Neural cell (in vitro differentiated cells): ENCODE data around the gene SCN1A. TPM values are rescaled to one million over a fixed set of nuclear protein-coding genes. Genes with fewer than 3 reads are reported as not detected.

Experiments used
- H2AFZ ChIP-seq: fragments of 200-600, 300-800 bp; sonication (generic), shearing (Covaris generic); 2 replicates; pipeline ENCODE4 v1.6.0; 2014; ENCODE audit warnings: low read depth, mild to moderate bottlenecking, antibody characterized with exemption, low read length, moderate library complexity
- H3F3A ChIP-seq: fragments of 200-600 bp; shearing (Covaris generic); 2 replicates; pipeline ENCODE4 v1.6.1; 2016; ENCODE audit warnings: mild to moderate bottlenecking, moderate library complexity, mixed read lengths, antibody characterized with exemption, low read length; ENCODE audit not compliant: insufficient read depth, poor library complexity, severe bottlenecking
- H3K27ac ChIP-seq: fragments of 200-600, 300-800 bp; sonication (generic), shearing (Covaris generic); 2 replicates; pipeline ENCODE4 v1.5.1; 2014; ENCODE audit warnings: mild to moderate bottlenecking, low read length, moderate library complexity
- H3K27me3 ChIP-seq: fragments of 300-800, 200-600 bp; sonication (generic), shearing (Covaris generic); 2 replicates; pipeline ENCODE4 v1.6.0; 2014; ENCODE audit warnings: mild to moderate bottlenecking, low read depth, low read length, moderate library complexity; ENCODE audit not compliant: insufficient read depth
- H3K36me3 ChIP-seq: fragments of 300-800, 200-600 bp; sonication (generic), shearing (Covaris generic); 2 replicates; pipeline ENCODE4 v1.5.1; 2014; ENCODE audit warnings: mild to moderate bottlenecking, antibody characterized with exemption, low read length, moderate library complexity; ENCODE audit not compliant: insufficient read depth
- H3K4me2 ChIP-seq: fragments of 300-800, 200-600 bp; sonication (generic), shearing (Covaris generic); 2 replicates; pipeline ENCODE4 v1.6.0; 2014; ENCODE audit warnings: mild to moderate bottlenecking, low read length
- H3K4me3 ChIP-seq: fragments of 300-800, 200-600 bp; sonication (generic), shearing (Covaris generic); 2 replicates; pipeline ENCODE4 v1.5.1; 2014; ENCODE audit warnings: mild to moderate bottlenecking, low read length, moderate library complexity
- H3K79me2 ChIP-seq: fragments of 200-600 bp; shearing (Covaris generic); replicated peaks from 2 replicates; pipeline ENCODE4 v1.6.0; 2014; ENCODE audit warnings: mild to moderate bottlenecking, low read length, moderate library complexity; ENCODE audit not compliant: insufficient read depth
- H3K9ac ChIP-seq: fragments of 300-800, 200-600 bp; sonication (generic), shearing (Covaris generic); 2 replicates; pipeline ENCODE4 v1.6.1; 2016; ENCODE audit warnings: mild to moderate bottlenecking, low read length, mixed read lengths
- H3K9me2 ChIP-seq: fragments of 200-600 bp; shearing (Covaris generic); 2 replicates; pipeline ENCODE4 v1.6.1; 2016; ENCODE audit warnings: mild to moderate bottlenecking, low read length, mixed read lengths; ENCODE audit not compliant: insufficient read depth
- H3K9me3 ChIP-seq: fragments of 200-600, 300-800 bp; sonication (generic), shearing (Covaris generic); 2 replicates; pipeline ENCODE4 v1.6.1; 2016; ENCODE audit warnings: mild to moderate bottlenecking, mixed run types, low read length, moderate library complexity, mixed read lengths
- H4K20me1 ChIP-seq: fragments of 200-600 bp; shearing (Covaris generic); 2 replicates; pipeline ENCODE4 v1.6.1; 2016; ENCODE audit warnings: mild to moderate bottlenecking, mixed run types; ENCODE audit not compliant: insufficient read depth
- CTCF ChIP-seq: fragments of 450-650 bp; IDR thresholded peaks from 2 replicates; pipeline ENCODE4 v1.5.1; 2014; ENCODE audit warnings: antibody characterized with exemption, mild to moderate bottlenecking, moderate library complexity; ENCODE audit not compliant: poor library complexity, severe bottlenecking
- EP300 ChIP-seq: fragments of 450-650 bp; conservative IDR thresholded peaks from 2 replicates; pipeline ENCODE4 v1.6.1; 2014; ENCODE audit warnings: antibody characterized with exemption, mild to moderate bottlenecking, moderate library complexity; ENCODE audit not compliant: poor library complexity, severe bottlenecking
- EZH2 ChIP-seq: fragments of 200-600, 300-800 bp; shearing (Covaris generic), sonication (generic); IDR thresholded peaks from 2 replicates; pipeline ENCODE4 v1.6.1; 2014; ENCODE audit warnings: antibody characterized with exemption, low read length, borderline replicate concordance, mild to moderate bottlenecking; ENCODE audit not compliant: insufficient read depth, poor library complexity, severe bottlenecking
- MXI1 ChIP-seq: fragments of 450-650 bp; conservative IDR thresholded peaks from 2 replicates; pipeline ENCODE4 v1.6.1; 2014; ENCODE audit warnings: antibody characterized with exemption, mild to moderate bottlenecking; ENCODE audit not compliant: poor library complexity, severe bottlenecking
- POLR2AphosphoS5 ChIP-seq: IDR thresholded peaks from 2 replicates; pipeline ENCODE4 v1.6.1; 2012
- RAD21 ChIP-seq: fragments of 450-650 bp; conservative IDR thresholded peaks from 2 replicates; pipeline ENCODE4 v1.6.1; 2014; ENCODE audit warnings: antibody characterized with exemption, mild to moderate bottlenecking, moderate library complexity
- REST ChIP-seq: IDR thresholded peaks from 2 replicates; pipeline ENCODE4 v1.6.1; 2012; ENCODE audit warnings: borderline replicate concordance
- SMC3 ChIP-seq: fragments of 450-650 bp; conservative IDR thresholded peaks from 2 replicates; pipeline ENCODE4 v1.6.1; 2014; ENCODE audit warnings: antibody characterized with exemption, mild to moderate bottlenecking, moderate library complexity; ENCODE audit not compliant: poor library complexity
- TAF1 ChIP-seq: IDR thresholded peaks from 2 replicates; pipeline ENCODE4 v1.6.1; 2012; ENCODE audit warnings: low read depth
- polyA plus RNA-seq: library from polyadenylated mRNA; depleted of rRNA; stranded (reverse); fragments of >200 nt; gene quantifications from 2 replicates; pipeline ENCODE4 v1.2.3, GENCODE V29; 2014

Gene SCN1A
- polyA plus RNA-seq, 1 donor from 2014 or later: 1.0 TPM

GRCh38 chr2:166152064-166152463, 24.2 kb upstream of the SCN1A start:
- H3F3A ChIP-seq: no peaks in the 10 kb centered on the region
- H3K27ac ChIP-seq: no peak overlapping the region
- H3K4me2 ChIP-seq: no peak overlapping the region
- no peaks in the 10 kb centered on the region for H4K20me1 ChIP-seq
- H3K79me2 ChIP-seq: no peaks in the 10 kb centered on the region
- no peak overlapping the region for H3K4me3 ChIP-seq
- no peak overlapping the region for H3K9ac ChIP-seq
- no peak for TF ChIP-seq EZH2
- TF ChIP-seq MXI1: no peak
- no peak for TF ChIP-seq SMC3
- TF ChIP-seq CTCF: no peak
- no peak for TF ChIP-seq REST
- no peak for TF ChIP-seq RAD21
- no peak for TF ChIP-seq TAF1
- no peak for TF ChIP-seq EP300
- no peak for TF ChIP-seq POLR2AphosphoS5
- no peaks in the 10 kb centered on the region for H3K36me3 ChIP-seq
- H3K9me2 ChIP-seq: no peaks in the 10 kb centered on the region
- no peaks in the 10 kb centered on the region for H3K27me3 ChIP-seq
- no peaks in the 10 kb centered on the region for H3K9me3 ChIP-seq
- H2AFZ ChIP-seq: no peak overlapping the region

GRCh38 chr2:166148500-166149400, 20.9 kb upstream of the SCN1A start:
- Histone ChIP-seq H2AFZ (no peak overlapping the region), H3K4me3 (no peak overlapping the region), H3K27me3 (no peaks in the 10 kb centered on the region), H4K20me1 (no peaks in the 10 kb centered on the region), H3F3A (no peaks in the 10 kb centered on the region), H3K9me3 (no peaks in the 10 kb centered on the region), H3K4me2 (peak overlapping the region; percentile 1), H3K27ac (no peak overlapping the region), H3K9ac (no peak overlapping the region), H3K36me3 (no peaks in the 10 kb centered on the region), H3K79me2 (no peaks in the 10 kb centered on the region), H3K9me2 (no peaks in the 10 kb centered on the region)
- TF ChIP-seq RAD21 (no peak), POLR2AphosphoS5 (peak; percentile 82), EZH2 (no peak), REST (no peak), SMC3 (no peak), CTCF (no peak), EP300 (peak; percentile 92), MXI1 (no peak)
